H1 (cell line): ENCODE results near the gene CBR3. TPM values are rescaled to one million over a fixed set of nuclear protein-coding genes. Genes with fewer than 3 reads are reported as not detected.

Source experiments
- RBBP5 ChIP-seq: IDR thresholded peaks from 2 replicates; pipeline ENCODE4 v1.7.1; 2012; ENCODE audit warnings: low read depth, mild to moderate bottlenecking, inconsistent platforms, low read length, moderate library complexity, borderline replicate concordance
- RFX5 ChIP-seq: IDR thresholded peaks from 2 replicates; pipeline ENCODE4 v1.6.1; 2011; ENCODE audit warnings: low read depth, low read length, improper control_type of control experiment, borderline replicate concordance
- RNF2 ChIP-seq: fragments of 200-900, 300-1000 bp; sonication (generic); IDR thresholded peaks from 2 replicates; pipeline ENCODE4 v1.7.1; 2016; ENCODE audit warnings: borderline replicate concordance, low read depth, mild to moderate bottlenecking, antibody characterized with exemption, low read length; ENCODE audit not compliant: poor library complexity, severe bottlenecking; ENCODE audit errors: missing control alignments
- TCF12 ChIP-seq: IDR thresholded peaks from 2 replicates; pipeline ENCODE4 v1.6.1; 2011; ENCODE audit warnings: low read depth, mild to moderate bottlenecking, low read length
- polyA plus RNA-seq, 7 experiments: library from polyadenylated mRNA; depleted of rRNA in 3 of 7; stranded (reverse) in 5 of 7; unstranded in 2 of 7; fragments of >200 nt in 5 of 7; fragments of 200-250 nt in 2 of 7; gene quantifications; 1 replicate in 5 of 7; 2 replicates in 1 of 7; 4 replicates in 1 of 7; pipeline versions ENCODE4 v1.2.1 to v1.2.3, GENCODE V29; 2011 to 2013; ENCODE audit warnings: missing spikeins in 2 of 7, mixed read lengths in 2 of 7
- total RNA-seq: library from RNA; stranded (reverse); fragmentation: NEBNext Ultra II Directional; extraction: Animal tissue kit (Norgen Biotek cat#: 25700); gene quantifications from 2 replicates; pipeline ENCODE4 v1.2.1, GENCODE V29; 2021

Gene CBR3
- total and polyA plus RNA-seq, 2 of the 8 experiments (the other 6 are each of a cell fraction or from before 2014, with no cell fraction given): 1.2 to 4.3 TPM

DNA sequence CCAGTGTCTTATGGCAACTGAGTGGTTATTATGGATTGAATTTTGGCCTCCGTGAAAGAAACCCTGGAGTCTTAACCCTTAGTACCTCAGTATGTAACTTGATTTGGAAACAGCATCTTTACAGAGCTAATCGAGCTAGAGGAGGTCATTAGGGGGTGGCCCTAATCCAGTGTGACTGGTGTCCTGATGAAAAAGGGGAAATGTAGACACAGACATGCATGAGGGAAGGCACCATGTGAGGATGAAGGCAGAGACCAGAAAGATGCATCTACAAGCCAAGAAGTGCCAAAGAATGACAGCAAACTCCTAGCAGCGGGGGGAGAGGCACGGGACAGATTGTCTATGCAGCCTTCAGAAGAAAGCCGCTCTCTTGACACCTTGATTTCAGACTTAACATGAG lies 36.5 kb downstream of the CBR3 start (continued):
- no peak for TF ChIP-seq RNF2
- no peak for TF ChIP-seq TCF12
- no peak for TF ChIP-seq RBBP5
- TF ChIP-seq RFX5: no peak
